IPS DF 6.9 (cell line): ENCODE results near the gene ST14.
"Not testable (repeated sequence)": the region's sequence is repeated elsewhere in the genome, so short reads cannot be mapped to it uniquely, and the experiment has no call there.

Experiments used
- DNase-seq: peaks from one replicate; pipeline ENCODE4 v3.0.0-alpha.2; 2013; ENCODE audit warnings: low read depth, low spot score
- H3K27ac ChIP-seq: one replicate; pipeline ENCODE4 v1.5.1; 2013; ENCODE audit warnings: low read length, control low read depth
- H3K27me3 ChIP-seq: 2 replicates; pipeline ENCODE4 v1.6.1; 2013; ENCODE audit warnings: mild to moderate bottlenecking, low read length; ENCODE audit not compliant: control insufficient read depth, insufficient read depth
- H3K36me3 ChIP-seq: 2 replicates; pipeline ENCODE4 v1.6.1; 2013; ENCODE audit warnings: low read length; ENCODE audit not compliant: control insufficient read depth, insufficient read depth
- H3K4me1 ChIP-seq: 2 replicates; pipeline ENCODE4 v1.6.1; 2013; ENCODE audit warnings: low read length; ENCODE audit not compliant: control insufficient read depth, insufficient read depth
- H3K4me3 ChIP-seq: 2 replicates; pipeline ENCODE4 v1.5.1; 2013; ENCODE audit warnings: mild to moderate bottlenecking, low read length
- H3K9me3 ChIP-seq: 2 replicates; pipeline ENCODE4 v1.6.1; 2013; ENCODE audit warnings: low read length, inconsistent platforms; ENCODE audit not compliant: control insufficient read depth, insufficient read depth
- WGBS: extraction: QIAGEN DNeasy Blood & Tissue Kit; methylation state at CpG from one replicate; pipeline ENCODE4 v1.1.7; 2013; ENCODE audit warnings: mixed read lengths, missing lambda C conversion rate; ENCODE audit not compliant: insufficient read length, insufficient coverage; 5-methylcytosine and 5-hydroxymethylcytosine counted together

Gene ST14

GRCh38 chr11:130188047-130188446, 28.5 kb downstream of the ST14 start:
- Histone ChIP-seq H3K9me3 (no peaks in the 10 kb centered on the region), H3K27me3 (no peaks in the 10 kb centered on the region), H3K4me3 (no peak overlapping the region), H3K36me3 (0 out of 2 replicates have a peak, but pooled peaks cover 2% of the 10 kb centered on the region), H3K27ac (no peak overlapping the region), H3K4me1 (no peaks in the 10 kb centered on the region)
- no peak for DNase-seq
- no CpG with 5 or more reads among the region's 14 CpGs for WGBS

GRCh38 chr11:130188585-130189347, 29.2 kb downstream of the ST14 start:
- H3K27me3 ChIP-seq, result no peaks in the 10 kb centered on the region
- H3K27ac ChIP-seq, result no peak overlapping the region
- H3K36me3 ChIP-seq, result 0 out of 2 replicates have a peak, but pooled peaks cover 2% of the 10 kb centered on the region
- no peak for DNase-seq
- no peaks in the 10 kb centered on the region for H3K9me3 ChIP-seq
- no peaks in the 10 kb centered on the region for H3K4me1 ChIP-seq
- no CpG with 5 or more reads among the region's 19 CpGs for WGBS
- no peak overlapping the region for H3K4me3 ChIP-seq

GRCh38 chr11:130189492-130190210, 30.1 kb downstream of the ST14 start:
- Histone ChIP-seq H3K27me3 (no peaks in the 10 kb centered on the region), H3K9me3 (no peaks in the 10 kb centered on the region), H3K27ac (no peak overlapping the region), H3K36me3 (peaks cover 2% of the 10 kb centered on the region; the same call in 1 of the 2 replicates), H3K4me3 (no peak overlapping the region), H3K4me1 (no peaks in the 10 kb centered on the region)
- no peak for DNase-seq
- no CpG with 5 or more reads among the region's 32 CpGs for WGBS

GRCh38 chr11:130190371-130190881, 30.8 kb downstream of the ST14 start:
- peaks cover 2% of the 10 kb centered on the region; the same call in 1 of the 2 replicates for H3K36me3 ChIP-seq
- H3K27me3 ChIP-seq, result no peaks in the 10 kb centered on the region
- no peaks in the 10 kb centered on the region for H3K9me3 ChIP-seq
- WGBS, result no CpG with 5 or more reads among the region's 29 CpGs
- H3K4me1 ChIP-seq, result no peaks in the 10 kb centered on the region
- H3K4me3 ChIP-seq, result no peak overlapping the region
- DNase-seq, result no peak
- H3K27ac ChIP-seq, result no peak overlapping the region

- no peak for DNase-seq
- Histone ChIP-seq H3K9me3 (no peaks in the 10 kb centered on the region), H3K36me3 (peaks cover 2% of the 10 kb centered on the region; the same call in 1 of the 2 replicates), H3K27me3 (no peaks in the 10 kb centered on the region), H3K4me3 (no peak overlapping the region), H3K4me1 (no peaks in the 10 kb centered on the region), H3K27ac (no peak overlapping the region)
- WGBS, result no CpG with 5 or more reads among the region's 14 CpGs
These were observed 32.3 kb downstream of the ST14 start for GRCh38 chr11:130191896-130192295.

GRCh38 chr11:130192845-130193267, 33.3 kb downstream of the ST14 start:
- H3K4me3 ChIP-seq, result no peak overlapping the region
- H3K4me1 ChIP-seq, result no peaks in the 10 kb centered on the region
- H3K27me3 ChIP-seq, result no peaks in the 10 kb centered on the region
- no peak for DNase-seq
- WGBS, result no CpG with 5 or more reads among the region's 4 CpGs
- H3K27ac ChIP-seq, result no peak overlapping the region
- peaks cover 2% of the 10 kb centered on the region; the same call in 1 of the 2 replicates for H3K36me3 ChIP-seq
- no peaks in the 10 kb centered on the region for H3K9me3 ChIP-seq

GRCh38 chr11:130193551-130193950, 34.0 kb downstream of the ST14 start:
- WGBS, result no CpG with 5 or more reads among the region's 14 CpGs
- not testable (repeated sequence) for H3K4me1 ChIP-seq, DNase-seq, H3K27me3 ChIP-seq, H3K9me3 ChIP-seq, H3K36me3 ChIP-seq, H3K27ac ChIP-seq, H3K4me3 ChIP-seq

GRCh38 chr11:130194241-130195023, 34.9 kb downstream of the ST14 start:
- H3K4me3 ChIP-seq, result no peak overlapping the region
- no peak overlapping the region for H3K27ac ChIP-seq
- WGBS, result no CpG with 5 or more reads among the region's 21 CpGs
- H3K36me3 ChIP-seq, result no peaks in the 10 kb centered on the region; the same call in 1 of the 2 replicates
- H3K27me3 ChIP-seq, result no peaks in the 10 kb centered on the region
- no peak for DNase-seq
- no peaks in the 10 kb centered on the region for H3K9me3 ChIP-seq
- H3K4me1 ChIP-seq, result no peaks in the 10 kb centered on the region

GRCh38 chr11:130197386-130198035, 37.9 kb downstream of the ST14 start:
- no CpG with 5 or more reads among the region's 27 CpGs for WGBS
- H3K27me3 ChIP-seq, result no peaks in the 10 kb centered on the region
- no peak for DNase-seq
- H3K4me3 ChIP-seq, result no peak overlapping the region
- H3K9me3 ChIP-seq, result no peaks in the 10 kb centered on the region
- no peaks in the 10 kb centered on the region for H3K4me1 ChIP-seq
- H3K27ac ChIP-seq, result no peak overlapping the region
- H3K36me3 ChIP-seq, result no peaks in the 10 kb centered on the region; the same call in 1 of the 2 replicates
